Measurements from ENCODE around the gene WWTR1. TPM values are rescaled to one million over a fixed set of nuclear protein-coding genes. Genes with fewer than 3 reads are reported as not detected.

Gene WWTR1
- total and polyA plus RNA-seq, 2 of the 8 experiments (the other 6 are each of a cell fraction or from before 2014, with no cell fraction given) = 15.7 to 18.6 TPM

- Histone ChIP-seq H4K20me1 (replicated peaks in 1 of 2; ENCODE audit: control insufficient read depth in 1 of 2, insufficient read depth in 2 of 2, low read length in 2 of 2) (no peaks in the 10 kb centered on the region), H2AFZ (ENCODE audit: low read length) (no peak overlapping the region), H2BK5ac (ENCODE audit: low read depth, low read length) (no peak overlapping the region), H2AK5ac (ENCODE audit: low read depth, low read length) (no peak overlapping the region), H3K4me3 (ENCODE audit: extremely low read depth in 1 of 4, insufficient read depth in 2 of 4, low read depth in 3 of 4, low read length in 4 of 4) (no peak overlapping the region), H2BK12ac (ENCODE audit: low read depth, low read length) (no peak overlapping the region), H3K79me2 (ENCODE audit: control insufficient read depth in 1 of 2, insufficient read depth in 2 of 2, low read length in 2 of 2) (peaks cover 0 to 2% of the 10 kb centered on the region in 2 experiments; a peak in 1 of 4 replicates), H3K14ac (ENCODE audit: insufficient read length) (no peak overlapping the region), H4K91ac (replicated peaks; ENCODE audit: insufficient read length, low read length) (no peak overlapping the region), H3K56ac (replicated peaks; ENCODE audit: insufficient read length, low read depth, low read length) (no peak overlapping the region), H3K9ac (replicated peaks in 1 of 4; ENCODE audit: extremely low read depth in 1 of 4, low read depth in 3 of 4, low read length in 3 of 4) (no peak overlapping the region), H3K4me1 (replicated peaks in 1 of 4; ENCODE audit: control insufficient read depth in 3 of 4, insufficient read depth in 4 of 4, low read length in 3 of 4) (peaks cover 0 to 8% (median 5%) of the 10 kb centered on the region in 4 experiments; a peak in 5 of 7 replicates), H4K8ac (ENCODE audit: extremely low read depth, insufficient read depth, low read length) (no peak overlapping the region), H3K36me3 (ENCODE audit: control insufficient read depth in 2 of 4, insufficient read depth in 4 of 4, low read length in 3 of 4) (no peaks in the 10 kb centered on the region), H3K23ac (ENCODE audit: insufficient read length) (no peak overlapping the region), H3K18ac (ENCODE audit: extremely low read depth, low read length) (no peak overlapping the region), H3K9me3 (ENCODE audit: insufficient read depth in 2 of 2, low read depth in 1 of 2, low read length in 1 of 2) (no peaks in the 10 kb centered on the region), H4K5ac (ENCODE audit: insufficient read length, low read depth, low read length) (no peak overlapping the region), H3K4ac (replicated peaks; ENCODE audit: insufficient read length, low read depth, low read length) (no peak overlapping the region), H3K23me2 (ENCODE audit: low read depth, low read length) (no peaks in the 10 kb centered on the region), H2BK120ac (replicated peaks; ENCODE audit: low read depth, low read length) (no peak overlapping the region), H2BK15ac (ENCODE audit: low read length) (no peak overlapping the region), H2BK20ac (ENCODE audit: low read length) (no peak overlapping the region), H3K27ac (ENCODE audit: low read depth, low read length) (no peak overlapping the region), H3K4me2 (ENCODE audit: insufficient read depth in 1 of 2, low read depth in 2 of 2, low read length in 2 of 2) (no peak overlapping the region), H3K79me1 (ENCODE audit: low read depth, low read length) (no peaks in the 10 kb centered on the region), H3K27me3 (replicated peaks in 1 of 4; ENCODE audit: control insufficient read depth in 3 of 4, extremely low read depth in 1 of 4, insufficient read depth in 3 of 4, low read length in 3 of 4) (no peaks in the 10 kb centered on the region)
- 98% methylated on average over 3 of the region's 3 CpGs; no CpG with 5 or more reads in 1 of the 2 experiments for WGBS, 2 experiments (ENCODE audit: extremely low coverage in 1 of 2, insufficient coverage in 1 of 2, insufficient read length in 1 of 2, insufficient replicate concordance in 2 of 2, low coverage in 1 of 2, low lambda C conversion rate in 2 of 2, missing lambda C conversion rate in 1 of 2)
- ChIA-PET CTCF (ENCODE audit: partially characterized antibody) (interaction anchor here (0.9 to 2.0 kb wide), 6 partner anchors 8 to 157 kb away, joined by 3 to 10 read pairs (median 3); no protein-coding TSS in a partner anchor), POLR2A (ENCODE audit: partially characterized antibody) (interaction anchor here (0.9 to 1.3 kb wide), 3 partner anchors 9 to 16 kb away, joined by 3 read pairs; no protein-coding TSS in a partner anchor)
- no peak for DNase-seq (ENCODE audit: low read depth in 1 of 2, low spot score in 2 of 2)
- FAIRE-seq = no peak
- no peak for TF ChIP-seq MAX (IDR thresholded peaks at IDR 0.05)
- TF ChIP-seq SIN3A (conservative IDR thresholded peaks at IDR 0.05 in 1 of 2, IDR thresholded peaks at IDR 0.05 in 1 of 2; ENCODE audit: low read depth in 1 of 2, low read length in 2 of 2) = no peak
- TF ChIP-seq SAP30 (IDR thresholded peaks at IDR 0.05; ENCODE audit: insufficient read depth, insufficient replicate concordance, low read length) = no peak
- TF ChIP-seq TCF12 (IDR thresholded peaks at IDR 0.05; ENCODE audit: low read depth, low read length) = no peak
- no peak for TF ChIP-seq SP4 (IDR thresholded peaks at IDR 0.05; ENCODE audit: low read length)
- TF ChIP-seq USF2 (IDR thresholded peaks at IDR 0.05; ENCODE audit: low read length) = no peak
- no peak for TF ChIP-seq BACH1 (IDR thresholded peaks at IDR 0.05; ENCODE audit: low read length)
- TF ChIP-seq HDAC6 (IDR thresholded peaks at IDR 0.05; ENCODE audit: low read depth, low read length) = no peak
- no peak for TF ChIP-seq BCL11A (IDR thresholded peaks at IDR 0.05; ENCODE audit: low read depth in 2 of 2, low read length in 2 of 2)
- TF ChIP-seq TEAD4 (IDR thresholded peaks at IDR 0.05; ENCODE audit: low read depth, low read length) = no peak
- no peak for TF ChIP-seq CBX5 (IDR thresholded peaks at IDR 0.05; ENCODE audit: low read depth, low read length)
- no peak for TF ChIP-seq HDAC2 (IDR thresholded peaks at IDR 0.05; ENCODE audit: borderline replicate concordance in 1 of 2, low read depth in 2 of 2, low read length in 2 of 2)
- TF ChIP-seq SIRT6 (IDR thresholded peaks at IDR 0.05; ENCODE audit: low read length) = no peak
These were observed 97.8 kb downstream of the WWTR1 start for GRCh38 chr3:149560001-149560400.
